Right lobe of liver (tissue), 4 donors: ENCODE data around the gene NPIPA8.
"Not testable (repeated sequence)": the region's sequence is repeated elsewhere in the genome, so short reads cannot be mapped to it uniquely, and the experiment has no call there.

Source experiments
- CTCF ChIP-seq, 4 donors: fragments of 200-600 bp in 3 of 4; fragments of 450-650 bp in 1 of 4; IDR thresholded peaks; one replicate each; pipeline versions ENCODE4 v1.5.1 to v1.8.0; 2016 to 2022; ENCODE audit warnings: antibody characterized with exemption in 4 of 4, mild to moderate bottlenecking in 2 of 4
- POLR2A ChIP-seq: fragments of 450-650 bp; IDR thresholded peaks from one replicate; pipeline ENCODE4 v1.6.1; 2017; ENCODE audit warnings: antibody characterized with exemption, mild to moderate bottlenecking
- donor health status: DM: no; HTN: no; CAD: no.
- donor health status: DM: no; HTN: no; CAD: no.
- donor health status: DM: no; HTN: yes; CAD: no.

- not testable (repeated sequence) for TF ChIP-seq CTCF (IDR thresholded peaks at IDR 0.05); POLR2A
Observed at GRCh38 chr16:18384869-18385268, 48.3 kb upstream of the NPIPA8 start.
